Lower lobe of right lung (tissue), 2 donors: ENCODE data around the gene FOXN3. TPM values are rescaled to one million over a fixed set of nuclear protein-coding genes. Genes with fewer than 3 reads are reported as not detected.

Source experiments
- ATAC-seq, 2 donors: fragments of 200-7000 bp; cut with Tn5 transposase; one replicate each; pipeline ENCODE4 v1.9.1; 2020 to 2022; ENCODE audit warnings: mild to moderate bottlenecking in 2 of 2, moderate library complexity in 2 of 2
- DNase-seq: peaks from one replicate; pipeline ENCODE4 v3.0.0-alpha.2; 2020
- H3K27ac ChIP-seq: fragments of 200-600 bp; one replicate; pipeline ENCODE4 v1.8.0; 2022
- H3K27me3 ChIP-seq: fragments of 200-600 bp; one replicate; pipeline ENCODE4 v1.8.0; 2022; ENCODE audit warnings: low read depth
- H3K36me3 ChIP-seq: fragments of 200-600 bp; one replicate; pipeline ENCODE4 v1.8.0; 2022; ENCODE audit warnings: mild to moderate bottlenecking
- H3K4me1 ChIP-seq: fragments of 200-600 bp; one replicate; pipeline ENCODE4 v1.8.0; 2022
- H3K4me3 ChIP-seq: fragments of 200-600 bp; one replicate; pipeline ENCODE4 v1.8.0; 2022; ENCODE audit warnings: mild to moderate bottlenecking
- H3K9me3 ChIP-seq: fragments of 200-600 bp; one replicate; pipeline ENCODE4 v1.8.0; 2022
- CTCF ChIP-seq: fragments of 200-600 bp; IDR thresholded peaks from one replicate; pipeline ENCODE4 v1.8.0; 2022; ENCODE audit warnings: antibody characterized with exemption, mild to moderate bottlenecking
- intact Hi-C: fragments of 100-400 bp; cut with DNase I; formaldehyde crosslinking; loops from one replicate; pipeline ENCODE4 v1.11.0; 2022
- total RNA-seq: library from RNA; stranded (reverse); fragmentation: NEBNext Ultra II Directional; extraction: Animal tissue kit (Norgen Biotek cat#: 25700); gene quantifications from one replicate; pipeline ENCODE4 v1.2.1, GENCODE V29; 2021
- donor health status: DM: no; HTN: yes; CAD: no; lungs with severe emphysema.

The FOXN3 gene
- total RNA-seq, 1 donor from 2014 or later = 116 TPM

- Histone ChIP-seq H3K27ac (no peak overlapping the region), H3K9me3 (no peaks in the 10 kb centered on the region), H3K27me3 (no peaks in the 10 kb centered on the region), H3K4me1 (no peaks in the 10 kb centered on the region), H3K36me3 (no peaks in the 10 kb centered on the region), H3K4me3 (no peak overlapping the region)
- ATAC-seq (no peak), DNase-seq (no peak)
- no peak for TF ChIP-seq CTCF
- intact Hi-C loops = no loop called here
Observed at GRCh38 chr14:89288114-89288513, 128.9 kb downstream of the FOXN3 start.

- no peaks in the 10 kb centered on the region for H3K9me3 ChIP-seq
- no peak for DNase-seq
- H3K4me1 ChIP-seq = no peaks in the 10 kb centered on the region
- H3K4me3 ChIP-seq = no peak overlapping the region
- peaks cover 14% of the 10 kb centered on the region for H3K36me3 ChIP-seq
- no peak for TF ChIP-seq CTCF
- intact Hi-C loops = no loop called here
- no peaks in the 10 kb centered on the region for H3K27me3 ChIP-seq
- ATAC-seq = no peak
- H3K27ac ChIP-seq = no peak overlapping the region
Observed at GRCh38 chr14:89284333-89285058, 132.5 kb downstream of the FOXN3 start.

DNA sequence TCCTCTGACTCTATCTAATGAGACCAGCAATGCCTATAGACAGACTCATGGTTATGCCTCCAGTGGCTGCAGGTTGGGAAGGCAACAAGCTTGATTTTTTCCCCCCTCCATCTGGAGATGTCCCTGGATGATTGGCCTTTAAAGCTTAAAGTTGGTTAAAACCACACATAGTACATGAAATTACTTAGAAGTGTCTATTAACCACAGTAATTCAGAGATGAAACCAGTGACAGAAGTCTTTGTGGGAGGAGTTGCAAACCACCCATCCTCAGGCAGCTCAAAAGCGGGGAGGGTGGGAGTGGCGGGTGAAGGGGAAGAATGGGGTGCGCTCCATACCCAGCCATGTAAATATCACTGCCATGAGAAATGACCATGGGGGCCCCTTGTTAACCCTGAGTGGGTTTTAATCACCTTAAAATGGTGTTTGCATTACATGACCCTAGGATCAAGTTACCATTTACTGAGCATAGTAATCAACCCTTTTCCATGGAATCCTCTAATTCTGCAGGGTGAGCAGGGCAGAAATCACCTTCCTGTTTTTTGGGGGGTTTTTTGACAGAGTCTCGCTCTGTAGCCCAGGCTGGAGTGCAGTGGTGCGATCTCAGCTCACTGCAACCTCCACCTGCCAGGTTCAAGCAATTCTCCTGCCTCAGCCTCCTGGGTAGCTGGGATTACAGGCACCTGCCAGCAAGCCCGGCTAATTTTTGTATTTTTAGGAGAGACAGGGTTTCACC lies 133.5 kb downstream of the FOXN3 start:
- H3K4me1 ChIP-seq = no peaks in the 10 kb centered on the region

GRCh38 chr14:89282191-89282590 lies 134.8 kb downstream of the FOXN3 start:
- DNase-seq (no peak), ATAC-seq (no peak)
- Histone ChIP-seq H3K4me3 (no peak overlapping the region), H3K36me3 (peaks cover 16% of the 10 kb centered on the region), H3K4me1 (no peaks in the 10 kb centered on the region), H3K9me3 (no peaks in the 10 kb centered on the region), H3K27ac (no peak overlapping the region), H3K27me3 (no peaks in the 10 kb centered on the region)
- TF ChIP-seq CTCF = no peak
- intact Hi-C loops = no loop called here

More for the DNA sequence above, 133.5 kb downstream of the FOXN3 start:
- Histone ChIP-seq H3K9me3 (no peaks in the 10 kb centered on the region), H3K27me3 (no peaks in the 10 kb centered on the region), H3K36me3 (peaks cover 16% of the 10 kb centered on the region), H3K4me3 (no peak overlapping the region), H3K27ac (no peak overlapping the region)
- TF ChIP-seq CTCF = no peak
- intact Hi-C loops = no loop called here
- no peak for ATAC-seq
- DNase-seq = no peak

GRCh38 chr14:89280600-89280999 lies 136.4 kb downstream of the FOXN3 start:
- no peak for TF ChIP-seq CTCF
- no peaks in the 10 kb centered on the region for H3K9me3 ChIP-seq
- no peak overlapping the region for H3K27ac ChIP-seq
- peaks cover 16% of the 10 kb centered on the region for H3K36me3 ChIP-seq
- no peaks in the 10 kb centered on the region for H3K4me1 ChIP-seq
- DNase-seq = no peak
- intact Hi-C loops = no loop called here
- H3K4me3 ChIP-seq = no peak overlapping the region
- ATAC-seq = peak; percentile 45 to 56
- no peaks in the 10 kb centered on the region for H3K27me3 ChIP-seq
